NCI-H2196 (cell line): ENCODE measurements around the gene FXYD7.
"Not testable (repeated sequence)": the region's sequence is repeated elsewhere in the genome, so short reads cannot be mapped to it uniquely, and the experiment has no call there.

Source experiments
- DNase-seq: peaks from one replicate; lab custom pipeline; 2025; ENCODE audit not compliant: unreplicated experiment; lab: John Stamatoyannopoulos, UW

Gene FXYD7

DNA sequence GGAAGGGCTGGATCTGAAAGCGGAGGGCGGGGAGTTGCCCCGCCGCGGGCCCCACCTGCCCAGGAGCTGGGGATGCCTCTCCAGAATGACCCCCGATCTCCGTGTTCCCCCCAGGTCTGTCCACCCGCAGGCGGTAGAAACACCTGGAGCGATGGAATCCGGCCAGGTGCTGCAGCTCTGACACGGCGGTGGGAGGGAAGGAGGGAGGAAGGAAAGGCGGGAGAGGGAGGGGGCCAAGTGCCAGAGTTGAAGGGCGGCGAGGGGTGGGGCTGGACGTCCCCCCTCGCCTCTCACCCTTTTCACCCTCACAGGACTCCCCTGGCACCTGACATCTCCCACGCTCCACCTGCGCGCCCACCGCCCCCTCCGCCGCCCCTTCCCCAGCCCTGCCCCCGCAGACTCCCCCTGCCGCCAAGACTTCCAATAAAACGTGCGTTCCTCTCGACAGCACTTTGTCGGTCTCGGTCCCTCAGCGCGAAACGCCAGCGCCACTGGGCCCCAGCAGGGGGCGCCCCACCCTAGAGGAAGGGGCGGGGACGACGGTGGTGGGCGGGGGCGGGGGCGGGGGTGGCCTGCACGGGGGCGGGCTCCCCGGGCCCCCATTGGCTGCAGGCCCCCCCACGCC lies 337 bp upstream of the FXYD7 start:
- peak; percentile 71 for DNase-seq

GRCh38 chr19:35143818-35144217 lies 763 bp downstream of the FXYD7 start:
- DNase-seq: no peak

GRCh38 chr19:35144259-35144599 lies 1.2 kb downstream of the FXYD7 start:
- DNase-seq: no peak

- peak; percentile 54 for DNase-seq
Measured at GRCh38 chr19:35144600-35145436, 1.8 kb downstream of the FXYD7 start.

DNA sequence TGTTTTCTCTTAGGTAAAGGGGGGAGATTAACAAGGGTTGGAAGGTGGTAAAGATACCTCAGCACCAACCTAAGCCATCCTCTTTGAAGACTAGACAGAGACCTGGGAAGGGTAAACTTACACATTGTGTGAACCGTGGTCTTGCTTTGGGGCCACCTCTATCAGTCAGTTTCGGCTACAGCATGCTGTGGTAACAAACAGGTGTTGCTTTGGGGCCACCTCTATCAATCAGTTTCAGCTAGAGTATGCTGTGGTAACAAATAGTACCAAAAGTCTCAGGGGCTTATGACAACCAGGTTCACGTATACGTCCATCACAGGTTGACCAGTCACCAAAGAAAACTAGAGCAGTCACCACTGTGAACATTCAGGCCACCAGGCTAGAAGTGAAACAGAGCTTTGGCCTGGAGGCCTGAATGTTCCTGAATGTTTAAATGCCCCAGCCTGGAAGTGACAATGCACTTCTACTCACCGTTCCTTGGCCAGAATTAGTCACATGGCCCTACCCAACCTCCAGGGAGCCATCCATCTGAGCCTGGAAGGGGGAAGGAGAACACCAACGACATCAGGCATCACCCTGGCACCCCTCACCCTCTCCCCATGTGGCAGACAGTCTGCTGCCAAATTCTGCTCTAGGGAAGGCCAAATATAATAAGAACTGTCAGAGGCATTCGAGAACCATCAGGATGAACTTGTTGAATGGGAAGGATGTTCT lies 3.8 kb downstream of the FXYD7 start:
- DNase-seq: no peak

DNA sequence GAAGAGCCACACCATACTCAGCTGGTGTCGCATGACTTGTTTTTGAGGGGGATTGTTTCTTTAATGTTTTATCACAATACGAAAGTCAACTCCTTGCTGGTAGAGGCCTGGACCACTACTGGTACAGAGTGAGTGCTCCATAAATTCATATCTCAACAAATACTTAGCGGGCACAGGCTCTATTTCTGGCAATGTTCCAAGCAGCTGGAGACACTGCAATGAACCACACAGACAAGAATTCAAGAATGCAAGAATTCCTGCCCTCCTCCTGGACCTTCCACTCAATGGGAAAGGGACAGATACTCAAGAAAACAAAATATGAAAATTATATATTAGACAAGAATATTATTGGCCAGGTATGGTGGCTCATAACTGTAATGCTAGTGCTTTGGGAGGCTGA lies 6.4 kb downstream of the FXYD7 start:
- DNase-seq: no peak

DNA sequence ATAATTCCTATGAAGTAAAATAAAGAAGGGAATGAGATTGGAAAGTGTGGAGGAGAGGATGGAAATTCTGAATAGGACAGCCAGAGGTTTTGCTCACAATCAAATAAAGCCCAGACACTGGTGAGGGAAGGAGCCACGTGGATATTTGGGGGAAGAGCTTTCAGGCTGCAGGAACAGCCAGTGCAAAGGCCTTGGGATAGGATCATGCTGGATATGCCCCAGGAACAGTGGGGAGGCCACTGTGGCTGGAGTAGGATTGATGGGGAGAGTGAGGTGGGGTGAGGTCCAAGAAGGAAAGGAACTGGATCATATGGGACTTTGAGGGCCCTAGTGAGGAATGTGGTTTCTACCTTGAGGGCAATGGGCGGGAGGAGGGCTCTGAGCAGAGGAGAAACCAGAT lies 7.4 kb downstream of the FXYD7 start:
- no peak for DNase-seq

DNA sequence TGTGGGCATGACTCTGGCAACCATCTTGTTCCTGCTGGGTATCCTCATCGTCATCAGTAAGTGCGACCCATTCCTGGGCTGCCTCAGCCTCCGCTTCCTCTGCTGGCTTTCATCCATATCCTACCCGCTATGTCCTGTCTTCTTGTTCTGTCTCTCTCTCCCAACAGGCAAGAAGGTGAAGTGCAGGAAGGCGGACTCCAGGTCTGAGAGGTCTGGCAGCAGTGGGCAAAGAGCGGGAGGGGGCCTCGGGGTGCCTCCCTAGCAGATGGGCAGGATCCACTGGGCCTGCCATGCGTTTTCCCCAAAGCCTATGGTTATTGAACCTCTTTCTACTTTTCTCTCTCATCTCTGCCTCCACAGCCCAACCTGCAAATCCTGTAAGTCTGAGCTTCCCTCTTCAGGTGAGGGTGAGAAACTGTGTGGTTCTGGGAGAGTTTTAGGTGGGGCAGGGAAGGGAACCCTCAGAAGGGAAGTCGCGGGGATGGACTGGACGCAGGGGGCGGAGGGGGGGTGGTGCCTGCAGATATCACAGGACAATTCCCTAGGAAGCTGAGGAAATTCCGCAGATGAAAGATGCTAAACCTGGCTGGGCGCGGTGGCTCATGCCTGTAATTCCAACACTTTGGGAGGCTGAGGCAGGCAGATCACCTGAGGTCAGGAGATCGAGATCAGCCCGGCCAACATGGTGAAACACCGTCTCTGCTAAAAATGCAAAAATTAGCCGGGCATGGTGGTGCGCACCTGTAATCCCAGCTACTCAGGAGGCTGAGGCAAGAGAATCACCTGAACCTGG lies 8.4 kb downstream of the FXYD7 start:
- DNase-seq: no peak

GRCh38 chr19:35153129-35153522 lies 10.1 kb downstream of the FXYD7 start:
- DNase-seq: not testable (repeated sequence)

DNA sequence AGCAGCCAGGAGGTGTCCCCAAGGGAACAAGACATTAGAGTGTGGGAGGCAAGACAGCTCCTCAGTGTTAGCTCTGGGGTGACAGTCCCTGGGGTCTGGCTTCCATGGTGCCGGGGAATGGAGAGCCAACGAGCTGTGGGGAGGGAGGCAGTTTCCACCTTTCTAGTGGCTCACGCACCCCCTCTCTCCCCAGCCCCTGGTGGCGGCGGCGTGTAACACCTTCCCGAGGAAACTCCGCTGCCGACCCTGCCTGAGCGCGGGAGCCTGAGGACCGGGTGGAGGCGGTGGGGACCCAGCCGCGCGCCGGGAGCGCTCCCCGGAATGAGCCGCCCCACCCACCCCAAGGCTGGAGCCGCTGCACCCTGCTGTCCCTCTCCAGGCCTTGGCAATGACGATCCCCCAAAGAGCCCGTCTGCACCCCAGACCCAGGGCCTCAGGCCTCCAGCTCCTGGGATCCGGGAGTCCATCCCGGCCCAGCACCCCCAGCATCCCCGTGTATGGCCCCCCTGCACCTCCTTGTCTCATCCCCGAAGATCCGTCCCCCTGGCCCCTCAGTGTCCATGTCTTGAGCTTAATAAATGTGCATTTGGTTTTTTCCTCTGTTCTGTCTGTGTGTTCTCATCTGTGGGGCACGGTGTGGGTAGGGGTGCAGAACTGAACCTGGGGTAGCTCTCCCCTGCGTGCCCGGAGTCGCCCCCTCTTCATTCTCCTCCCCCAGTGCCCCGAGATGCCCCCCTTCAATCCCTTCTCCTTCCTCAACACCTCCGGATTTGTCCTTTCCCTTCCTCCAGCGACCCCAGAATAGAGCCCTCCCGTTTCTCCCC lies 10.9 kb downstream of the FXYD7 start:
- peak; percentile 17 for DNase-seq

DNA sequence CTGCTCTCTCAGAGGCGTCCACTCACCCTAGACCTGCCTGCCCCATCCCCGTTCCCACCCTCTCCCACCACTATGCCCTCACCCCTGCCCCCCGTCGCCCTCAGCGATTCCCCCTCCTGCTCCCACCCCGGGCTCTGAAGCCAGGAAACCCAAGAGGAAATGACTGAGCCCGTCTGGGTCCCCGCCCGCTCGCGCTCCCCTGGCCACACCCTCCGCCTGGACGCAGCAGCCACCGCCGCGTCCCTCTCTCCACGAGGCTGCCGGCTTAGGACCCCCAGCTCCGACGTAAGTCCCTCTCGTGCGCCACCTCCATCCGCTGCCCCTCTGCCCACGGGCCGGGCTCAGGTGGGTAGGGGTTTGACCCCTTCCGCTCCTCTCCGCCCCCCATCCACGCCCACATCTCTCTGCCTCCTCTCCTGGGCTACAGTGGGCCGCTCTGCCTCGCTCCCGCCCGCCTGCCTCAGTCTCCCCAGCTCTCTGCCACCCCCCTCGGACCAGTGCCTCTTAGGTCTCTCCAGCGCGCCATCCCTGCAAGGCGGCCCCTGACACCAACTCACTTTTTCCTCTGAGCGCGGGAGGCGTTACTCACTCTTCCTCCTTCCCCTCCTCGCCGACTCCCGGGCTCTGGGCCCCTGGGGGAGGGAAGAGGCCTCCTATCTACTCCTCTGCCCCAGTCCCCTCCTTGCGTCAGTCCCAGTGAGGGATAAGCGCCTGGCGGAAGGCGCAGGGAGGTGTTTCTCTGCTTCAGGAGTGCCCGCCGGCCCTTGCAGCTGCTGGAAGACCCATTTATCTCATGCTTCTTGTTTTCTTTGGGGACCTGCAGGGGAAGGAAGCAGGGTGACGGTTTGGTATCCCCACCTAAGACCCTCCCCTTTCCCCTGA lies 11.7 kb downstream of the FXYD7 start, which contains the start of gene FXYD5:
Gene FXYD5 (plus strand): TSS at position 211 of the 882 bp plus-strand sequence. CDS start 816 bp downstream, outside the sequence.
- peak; percentile 18 for DNase-seq

DNA sequence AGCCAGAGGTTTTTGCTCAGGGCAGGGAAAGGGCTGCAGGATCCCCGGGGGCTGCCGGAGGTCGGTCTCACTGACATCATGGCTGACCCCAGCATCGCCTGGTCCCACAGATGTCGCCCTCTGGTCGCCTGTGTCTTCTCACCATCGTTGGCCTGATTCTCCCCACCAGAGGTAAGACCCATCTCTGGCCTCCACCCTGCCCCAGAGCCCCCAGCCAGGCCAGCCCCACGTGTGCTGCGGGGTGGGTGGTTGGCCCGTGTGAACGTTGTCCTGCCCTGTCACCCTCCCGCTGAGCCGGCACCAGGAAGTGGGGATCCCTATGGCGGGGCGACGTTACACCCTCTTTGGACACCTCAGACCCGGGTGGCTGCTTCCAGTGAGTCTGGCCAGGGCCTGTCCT lies 12.4 kb downstream of the FXYD7 start:
- no peak for DNase-seq

DNA sequence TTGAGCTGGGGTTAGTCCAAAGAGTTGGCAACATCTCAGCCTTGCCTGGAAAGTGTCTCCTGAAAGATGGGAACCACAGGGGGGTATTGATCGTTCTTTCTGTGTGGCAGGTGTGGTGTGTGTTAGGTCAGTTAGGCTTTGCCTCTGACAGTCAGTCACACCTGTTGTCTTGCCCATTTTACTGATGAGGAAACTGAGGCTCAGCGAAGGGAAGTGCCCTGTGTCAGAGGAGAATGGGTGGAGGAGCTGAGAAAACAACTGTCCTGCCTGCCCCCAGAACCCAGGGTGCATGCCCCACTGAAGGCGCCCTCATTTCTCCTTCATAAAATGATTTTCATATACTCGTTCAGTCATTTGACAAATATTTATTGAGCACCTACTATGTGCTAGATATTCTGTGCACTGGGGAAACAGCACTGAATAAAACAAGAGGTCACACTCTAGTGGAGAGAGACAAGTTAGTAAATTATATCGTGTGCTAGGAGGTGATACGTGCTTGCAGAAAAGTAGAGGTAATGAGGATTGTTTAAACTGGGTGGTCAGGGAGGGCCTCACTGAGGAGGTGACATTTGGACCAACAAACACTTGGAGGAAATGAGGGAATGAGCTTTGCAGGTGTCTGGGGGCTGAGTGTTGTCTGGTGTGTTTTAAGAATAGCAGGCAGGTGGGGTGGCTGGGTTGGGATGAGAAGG lies 13.1 kb downstream of the FXYD7 start:
- no peak for DNase-seq

DNA sequence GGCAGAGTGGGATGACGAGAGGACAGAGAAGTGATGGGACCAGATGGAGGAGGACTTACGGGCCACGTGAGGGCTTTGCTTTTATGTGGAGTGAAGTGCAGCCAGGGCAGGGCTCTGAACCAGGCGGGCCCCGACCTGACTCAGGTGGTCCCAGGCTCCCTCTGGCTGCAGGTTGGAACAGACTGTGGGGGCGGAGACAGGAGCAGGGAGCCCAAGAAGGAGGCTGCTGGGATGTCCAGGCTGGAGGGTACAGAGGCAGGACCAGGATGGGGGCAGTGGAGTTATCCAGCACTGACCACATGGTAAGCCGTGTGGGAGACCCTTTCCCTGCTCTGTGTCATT lies 13.6 kb downstream of the FXYD7 start:
- DNase-seq: no peak

DNA sequence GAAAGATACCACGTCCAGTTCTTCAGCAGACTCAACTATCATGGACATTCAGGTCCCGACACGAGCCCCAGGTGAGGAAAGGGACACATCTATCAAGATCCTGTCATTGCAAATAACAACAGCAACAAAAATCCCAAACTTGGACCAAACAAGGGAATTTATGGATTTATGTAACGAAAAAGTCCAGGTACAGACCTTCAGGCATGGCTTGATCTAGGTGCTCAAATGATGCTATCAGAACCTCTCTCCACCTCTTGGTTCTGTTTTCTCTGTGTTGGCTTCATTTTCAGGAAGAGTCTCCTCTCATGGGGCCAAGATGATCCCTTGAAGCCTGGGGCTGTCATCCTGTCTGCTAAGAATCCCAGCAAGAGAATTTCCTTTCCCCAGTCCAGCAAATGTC lies 14.4 kb downstream of the FXYD7 start:
- DNase-seq: no peak

- DNase-seq: no peak
Measured at GRCh38 chr19:35159606-35160005, 16.6 kb downstream of the FXYD7 start.

DNA sequence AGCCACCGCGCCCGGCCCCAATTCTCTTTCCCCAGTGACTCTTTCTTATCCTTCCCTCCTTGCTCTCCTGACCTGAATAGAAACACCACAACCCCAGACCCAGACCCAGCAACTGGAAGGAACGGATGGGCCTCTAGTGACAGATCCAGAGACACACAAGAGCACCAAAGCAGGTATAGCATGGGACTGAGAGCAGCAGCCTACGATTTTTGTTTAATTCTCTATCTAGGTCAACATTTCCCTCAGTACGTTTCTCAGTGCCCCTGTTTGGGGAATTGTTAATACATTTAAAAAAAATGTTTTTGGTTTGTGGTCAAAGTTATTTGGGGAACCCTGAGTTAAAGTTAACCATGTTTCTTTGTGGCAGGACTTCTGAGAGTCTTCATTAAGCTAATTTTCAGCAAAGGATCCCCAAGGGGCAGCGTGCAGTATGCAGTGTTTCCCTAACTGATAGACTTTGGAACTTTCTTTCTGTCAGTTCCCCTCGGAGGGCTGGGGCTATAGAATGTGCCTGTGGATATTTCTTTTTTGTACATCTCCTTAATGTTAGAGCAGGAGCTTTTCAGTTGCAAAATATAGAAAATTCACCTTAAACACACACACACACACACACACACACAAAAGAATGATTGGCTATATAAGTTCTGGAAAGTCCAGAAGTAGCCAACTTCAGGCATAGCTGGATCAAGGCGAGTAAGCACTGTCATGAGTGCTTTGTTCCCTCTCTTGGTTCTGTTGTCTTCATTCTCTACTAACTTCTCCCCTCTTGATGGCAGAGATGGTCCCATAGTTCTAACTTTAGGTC lies 17.8 kb downstream of the FXYD7 start:
- no peak for DNase-seq

DNA sequence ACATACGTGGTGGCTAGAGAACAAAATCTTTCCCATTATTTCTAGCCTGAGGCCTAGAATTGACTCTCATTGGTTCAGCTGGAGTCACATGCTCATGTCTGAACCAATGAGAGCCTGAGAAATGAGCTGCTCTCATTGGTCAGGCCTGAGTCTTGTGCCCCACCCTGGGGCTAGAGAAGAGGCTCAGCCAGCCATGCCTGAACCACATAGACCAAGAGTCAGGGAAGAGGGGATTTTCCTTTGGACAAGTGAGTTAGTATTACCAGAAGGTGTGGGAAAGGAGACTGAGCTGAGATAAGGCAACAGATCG lies 18.3 kb downstream of the FXYD7 start:
- DNase-seq: no peak
